Lower lobe of right lung (tissue), 2 donors: Measurements from ENCODE around the gene TCAP. TPM values are rescaled to one million over a fixed set of nuclear protein-coding genes. Genes with fewer than 3 reads are reported as not detected.

ENCODE experiments used
- ATAC-seq, 2 donors: fragments of 200-7000 bp; cut with Tn5 transposase; one replicate each; pipeline ENCODE4 v1.9.1; 2020 to 2022; ENCODE audit warnings: mild to moderate bottlenecking in 2 of 2, moderate library complexity in 2 of 2
- DNase-seq: peaks from one replicate; pipeline ENCODE4 v3.0.0-alpha.2; 2020
- H3K27ac ChIP-seq: fragments of 200-600 bp; one replicate; pipeline ENCODE4 v1.8.0; 2022
- H3K27me3 ChIP-seq: fragments of 200-600 bp; one replicate; pipeline ENCODE4 v1.8.0; 2022; ENCODE audit warnings: low read depth
- H3K36me3 ChIP-seq: fragments of 200-600 bp; one replicate; pipeline ENCODE4 v1.8.0; 2022; ENCODE audit warnings: mild to moderate bottlenecking
- H3K4me1 ChIP-seq: fragments of 200-600 bp; one replicate; pipeline ENCODE4 v1.8.0; 2022
- H3K4me3 ChIP-seq: fragments of 200-600 bp; one replicate; pipeline ENCODE4 v1.8.0; 2022; ENCODE audit warnings: mild to moderate bottlenecking
- H3K9me3 ChIP-seq: fragments of 200-600 bp; one replicate; pipeline ENCODE4 v1.8.0; 2022
- CTCF ChIP-seq: fragments of 200-600 bp; IDR thresholded peaks from one replicate; pipeline ENCODE4 v1.8.0; 2022; ENCODE audit warnings: antibody characterized with exemption, mild to moderate bottlenecking
- intact Hi-C: fragments of 100-400 bp; cut with DNase I; formaldehyde crosslinking; loops from one replicate; pipeline ENCODE4 v1.11.0; 2022
- total RNA-seq: library from RNA; stranded (reverse); fragmentation: NEBNext Ultra II Directional; extraction: Animal tissue kit (Norgen Biotek cat#: 25700); gene quantifications from one replicate; pipeline ENCODE4 v1.2.1, GENCODE V29; 2021
- donor health status: DM: no; HTN: yes; CAD: no; lungs with severe emphysema.

TCAP gene
- total RNA-seq, 1 donor from 2014 or later: 3.7 TPM

DNA sequence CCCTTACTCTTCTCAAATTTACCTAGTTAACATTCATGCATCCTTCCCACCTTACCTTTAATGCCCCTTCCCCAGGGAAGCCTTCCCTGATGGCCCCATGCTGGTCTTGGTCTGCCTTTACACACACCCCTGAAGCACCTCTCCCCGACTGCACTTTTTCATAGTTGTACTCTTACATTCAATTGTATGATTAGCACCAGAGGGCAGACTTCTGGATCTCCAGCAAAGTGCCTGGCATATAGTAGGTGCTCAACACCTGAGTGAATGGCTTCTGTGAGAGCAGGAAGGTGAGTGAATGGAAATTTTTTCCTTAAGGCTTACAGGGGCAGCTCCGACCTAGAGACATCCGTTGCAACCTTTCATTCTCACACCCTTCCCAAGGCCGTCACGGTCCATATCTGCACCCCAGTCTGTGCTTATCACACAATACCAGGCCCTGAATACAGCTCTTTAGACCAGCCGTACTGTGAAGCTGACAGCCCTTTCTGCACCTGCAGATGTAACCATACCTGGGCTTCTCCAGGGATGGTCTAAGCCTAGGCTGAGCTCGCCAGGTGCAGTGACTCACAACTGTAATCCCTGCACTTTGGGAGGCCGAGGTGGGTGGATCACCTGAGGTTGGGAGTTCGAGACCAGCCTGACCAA lies 18.3 kb downstream of the TCAP start:
- Histone ChIP-seq H3K4me3 (no peak overlapping the region), H3K9me3 (no peaks in the 10 kb centered on the region), H3K27me3 (no peaks in the 10 kb centered on the region), H3K27ac (no peak overlapping the region), H3K4me1 (peaks cover 20% of the 10 kb centered on the region), H3K36me3 (peaks cover 23% of the 10 kb centered on the region)
- TF ChIP-seq CTCF: no peak
- ATAC-seq (no peak), DNase-seq (no peak)
- intact Hi-C loops: no loop called here

GRCh38 chr17:39684369-39685192 lies 19.4 kb downstream of the TCAP start:
- Histone ChIP-seq H3K9me3 (no peaks in the 10 kb centered on the region), H3K27me3 (no peaks in the 10 kb centered on the region), H3K27ac (no peak overlapping the region), H3K4me1 (peaks cover 25% of the 10 kb centered on the region), H3K36me3 (peaks cover 20% of the 10 kb centered on the region), H3K4me3 (no peak overlapping the region)
- DNase-seq (no peak), ATAC-seq (peak in 1 of 2 donors; percentile 20)
- TF ChIP-seq CTCF: no peak
- intact Hi-C loops: no loop called here

DNA sequence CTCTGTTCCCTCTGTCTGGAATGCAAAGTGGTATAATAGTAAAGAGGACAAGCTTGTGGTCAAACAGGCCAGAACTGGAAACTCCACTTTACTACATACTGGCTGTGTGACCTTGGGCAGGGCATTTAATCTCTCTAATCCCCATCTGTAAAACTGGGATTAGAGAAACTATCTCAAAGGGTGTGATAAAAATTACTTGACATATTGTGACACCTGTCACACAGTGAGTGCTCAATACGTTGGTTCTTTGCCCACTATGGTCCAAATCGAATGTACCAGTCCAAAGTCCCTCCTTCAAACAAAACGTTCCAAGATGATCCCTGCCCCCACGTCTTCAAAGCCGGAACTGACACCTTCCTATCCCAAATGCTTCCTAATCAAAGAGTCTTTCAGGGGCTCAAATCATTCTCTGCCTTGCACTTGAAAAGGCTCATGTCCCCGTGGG lies 22.0 kb downstream of the TCAP start:
- Histone ChIP-seq H3K9me3 (no peaks in the 10 kb centered on the region), H3K36me3 (peaks cover 14% of the 10 kb centered on the region), H3K4me1 (peaks cover 15% of the 10 kb centered on the region), H3K27ac (peak overlapping the region; percentile 88), H3K27me3 (no peaks in the 10 kb centered on the region), H3K4me3 (peak overlapping the region; percentile 71)
- intact Hi-C loops: no loop called here
- no peak for DNase-seq
- no peak for TF ChIP-seq CTCF
- no peak for ATAC-seq

DNA sequence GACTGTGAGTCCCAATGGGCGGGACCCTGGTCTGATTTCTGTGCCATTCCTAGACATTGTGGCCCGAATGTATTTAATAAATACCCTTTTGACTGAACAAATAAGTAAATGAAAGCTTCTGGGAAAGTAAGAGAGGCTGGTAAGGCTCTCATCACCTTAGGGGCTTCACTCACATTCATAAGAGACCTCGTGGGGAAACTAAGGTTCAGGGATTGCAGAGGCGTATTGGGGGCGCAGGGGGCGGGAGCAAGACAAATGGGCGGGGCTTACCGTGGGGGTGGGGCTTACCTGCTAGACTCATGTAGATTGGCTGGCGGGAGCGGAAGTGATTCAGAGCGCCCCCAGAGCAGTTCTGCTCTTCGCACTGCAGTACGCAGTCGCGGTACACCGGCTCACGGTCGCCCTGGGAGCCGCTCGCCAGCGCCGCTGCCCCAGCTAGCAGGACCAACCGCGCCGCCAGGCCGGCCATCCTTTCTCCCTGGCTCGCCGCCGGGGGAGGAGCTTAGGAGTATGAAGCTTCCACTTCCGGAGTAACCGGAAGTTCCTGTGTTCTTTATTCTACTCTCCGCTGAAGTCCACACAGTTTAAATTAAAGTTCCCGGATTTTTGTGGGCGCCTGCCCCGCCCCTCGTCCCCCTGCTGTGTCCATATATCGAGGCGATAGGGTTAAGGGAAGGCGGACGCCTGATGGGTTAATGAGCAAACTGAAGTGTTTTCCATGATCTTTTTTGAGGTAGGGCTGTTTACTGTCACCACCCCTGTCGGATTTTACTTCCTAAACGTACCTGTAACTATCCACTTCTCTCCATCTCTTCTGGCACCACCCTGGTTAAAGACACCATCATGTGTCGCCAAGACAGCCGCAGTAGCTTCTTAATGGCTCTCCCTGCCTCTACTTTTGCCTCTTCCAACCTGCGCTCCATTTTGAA lies 22.7 kb downstream of the TCAP start, which contains the start of gene PGAP3:
PGAP3 (minus strand) TSS at position 512 of the 929 bp plus-strand sequence; CDS start at position 469, 43 bp downstream.
- peak; percentile 6 for TF ChIP-seq CTCF
- H3K9me3 ChIP-seq: no peaks in the 10 kb centered on the region
- peak; percentile 93 to 97 for ATAC-seq
- peaks cover 15% of the 10 kb centered on the region for H3K4me1 ChIP-seq
- intact Hi-C loops: no loop called here
- peak within 1 kb of the TSS; percentile 88 for H3K27ac ChIP-seq
- peaks cover 14% of the 10 kb centered on the region for H3K36me3 ChIP-seq
- H3K4me3 ChIP-seq: peak within 1 kb of the TSS; percentile 71
- H3K27me3 ChIP-seq: no peaks in the 10 kb centered on the region
- peak; percentile 91 for DNase-seq

DNA sequence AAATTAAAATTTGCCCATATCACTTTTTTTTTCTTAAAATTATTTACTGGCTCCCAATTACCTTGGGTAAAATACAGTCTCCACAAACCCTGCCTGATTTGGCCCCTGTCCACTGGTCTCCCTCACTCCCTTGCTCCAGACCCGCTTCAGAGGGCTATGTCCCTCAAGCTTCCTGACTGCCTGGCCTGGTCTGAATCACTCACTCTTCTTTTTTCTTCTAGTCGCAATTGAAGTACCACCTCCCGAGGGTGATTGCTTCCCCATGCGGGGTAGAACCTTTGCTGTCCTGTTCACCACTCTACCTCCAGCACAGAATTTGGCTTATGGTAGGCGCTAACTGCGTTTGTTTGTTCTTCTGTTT lies 23.3 kb downstream of the TCAP start:
- no peaks in the 10 kb centered on the region for H3K9me3 ChIP-seq
- intact Hi-C loops: no loop called here
- DNase-seq: no peak
- no peak for TF ChIP-seq CTCF
- peak overlapping the region; percentile 71 for H3K4me3 ChIP-seq
- H3K27ac ChIP-seq: peak overlapping the region; percentile 88
- peaks cover 15% of the 10 kb centered on the region for H3K4me1 ChIP-seq
- no peaks in the 10 kb centered on the region for H3K27me3 ChIP-seq
- ATAC-seq: no peak
- peaks cover 9% of the 10 kb centered on the region for H3K36me3 ChIP-seq
